ENCODE data around the gene TBX5.
"Not testable (repeated sequence)": the region's sequence is repeated elsewhere in the genome, so short reads cannot be mapped to it uniquely, and the experiment has no call there.

TBX5 gene

GRCh38 chr12:114384739-114385138, 21.2 kb downstream of the TBX5 start:
- no peak for DNase-seq (ENCODE audit: low read depth in 2 of 2)

- DNase-seq (ENCODE audit: low read depth in 2 of 2), result no peak
Observed at GRCh38 chr12:114381177-114381576, 24.8 kb downstream of the TBX5 start.

DNA sequence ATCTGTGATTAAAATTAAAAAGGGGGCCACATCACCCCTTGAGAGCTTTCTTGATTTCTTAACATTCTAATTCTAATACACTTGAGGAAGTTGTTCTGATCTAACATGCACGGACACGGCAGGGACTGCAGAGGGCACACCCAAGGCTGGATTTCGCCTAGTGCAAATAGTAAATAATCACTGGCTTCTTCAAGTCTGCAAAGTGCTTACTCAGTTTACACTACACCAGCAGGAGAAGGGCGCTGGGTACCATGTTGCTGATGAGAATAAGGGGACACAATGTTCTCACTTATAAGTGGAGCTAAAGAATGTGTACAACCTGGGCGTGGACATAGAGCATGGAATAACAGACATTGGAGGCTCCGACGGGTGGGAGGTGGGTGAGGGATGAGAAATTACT, 34.2 kb downstream of the TBX5 start:
- DNase-seq (ENCODE audit: low read depth in 2 of 2), result no peak

- no peak for DNase-seq (ENCODE audit: low read depth in 2 of 2)
Observed at GRCh38 chr12:114371250-114371649, 34.7 kb downstream of the TBX5 start.

DNA sequence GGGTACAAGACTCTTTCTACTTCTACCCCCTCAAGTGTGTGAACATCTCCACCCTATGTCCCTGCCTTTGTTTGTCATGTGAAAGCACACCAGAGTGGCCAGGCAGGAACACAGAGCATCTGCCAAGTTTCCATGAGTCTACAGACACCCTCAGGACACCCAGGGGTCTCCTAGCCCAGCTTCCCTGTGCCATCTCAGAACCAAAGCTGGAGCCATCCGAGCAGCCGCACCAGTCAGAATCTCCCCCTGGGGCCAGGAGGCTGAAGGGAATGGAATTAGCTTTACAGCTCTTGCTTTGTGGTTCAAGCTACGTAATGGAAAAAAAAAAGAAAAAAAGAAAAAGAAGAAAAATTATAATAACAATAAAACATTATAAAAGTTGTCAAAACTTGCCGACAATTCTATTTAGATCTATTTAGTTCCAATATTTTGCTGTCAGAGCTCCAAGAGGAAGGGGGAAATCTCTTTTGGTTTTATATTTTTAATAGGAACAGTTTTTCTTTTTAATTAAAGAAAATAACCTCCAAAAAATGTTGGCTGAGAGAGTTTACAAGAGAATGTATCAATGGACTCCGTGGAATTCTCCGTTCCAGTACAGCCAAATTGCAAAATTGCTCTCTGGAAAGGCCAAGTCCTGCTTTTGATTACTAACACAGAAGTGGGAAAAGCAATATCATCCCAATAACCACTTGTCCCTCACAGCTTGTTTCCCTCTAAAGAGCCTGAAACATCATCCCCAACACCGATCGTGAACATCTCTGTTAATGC, 37.1 kb downstream of the TBX5 start:
- no peak for DNase-seq (ENCODE audit: low read depth in 2 of 2)

DNA sequence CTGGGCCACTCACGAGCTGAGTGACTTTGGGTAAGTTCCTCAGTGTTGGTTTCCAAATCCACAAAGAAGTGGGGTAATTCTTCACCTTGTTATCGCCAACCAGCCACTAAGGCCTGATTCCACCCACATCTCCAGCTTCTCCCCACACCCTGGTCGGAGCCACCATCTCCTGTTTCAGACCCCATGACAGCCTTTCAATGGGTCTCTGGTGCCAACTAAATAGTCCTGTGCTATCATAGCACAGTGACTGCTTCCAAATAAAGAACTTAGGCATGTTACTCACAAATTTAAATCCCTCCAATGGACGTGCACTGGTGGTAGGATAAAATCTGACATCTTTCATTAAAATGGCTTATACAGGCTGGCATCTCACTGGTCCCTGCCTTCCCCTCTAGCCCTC, 44.0 kb downstream of the TBX5 start:
- DNase-seq (ENCODE audit: low read depth in 2 of 2), result no peak

GRCh38 chr12:114361545-114361944, 44.4 kb downstream of the TBX5 start:
- no peak for DNase-seq (ENCODE audit: low read depth in 2 of 2)

GRCh38 chr12:114360485-114360884, 45.5 kb downstream of the TBX5 start:
- no peak for DNase-seq (ENCODE audit: low read depth in 2 of 2)

DNA sequence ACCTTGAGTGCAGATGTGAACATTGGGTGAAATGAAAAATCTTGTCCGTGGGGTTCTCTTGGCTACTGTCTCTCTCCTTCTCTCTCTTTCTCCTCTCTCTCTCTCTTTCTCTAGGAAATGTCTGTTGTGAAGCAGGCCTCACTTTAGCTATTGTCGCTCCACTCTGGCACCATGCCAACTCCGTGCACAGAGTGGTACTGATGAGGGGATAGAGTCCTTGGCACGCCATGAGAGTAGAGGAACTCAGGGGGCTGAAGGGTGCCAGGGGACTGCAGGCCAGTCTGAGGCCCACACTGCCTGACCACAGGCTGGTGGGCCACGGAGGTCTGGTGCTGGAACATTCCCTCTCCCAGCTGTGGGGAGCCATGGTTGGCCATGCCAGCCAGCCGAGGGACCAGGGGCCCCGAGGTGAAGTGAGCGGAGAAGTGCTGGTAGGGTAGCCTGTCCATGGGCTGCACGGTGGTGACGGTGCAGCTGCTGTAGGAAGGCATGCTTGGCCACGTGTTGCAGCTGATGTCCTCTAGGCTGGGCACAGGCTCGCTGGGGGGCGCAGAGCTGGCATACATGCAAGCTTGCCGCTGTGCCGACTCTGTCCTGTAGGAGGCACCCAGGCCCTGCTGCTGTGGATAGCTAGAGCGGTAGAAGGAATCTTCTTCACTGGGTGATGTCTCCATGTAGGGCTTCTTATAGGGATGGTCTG, 50.4 kb downstream of the TBX5 start:
- peak in 1 of 2 experiments; percentile 2 for DNase-seq (ENCODE audit: low read depth in 2 of 2)

DNA sequence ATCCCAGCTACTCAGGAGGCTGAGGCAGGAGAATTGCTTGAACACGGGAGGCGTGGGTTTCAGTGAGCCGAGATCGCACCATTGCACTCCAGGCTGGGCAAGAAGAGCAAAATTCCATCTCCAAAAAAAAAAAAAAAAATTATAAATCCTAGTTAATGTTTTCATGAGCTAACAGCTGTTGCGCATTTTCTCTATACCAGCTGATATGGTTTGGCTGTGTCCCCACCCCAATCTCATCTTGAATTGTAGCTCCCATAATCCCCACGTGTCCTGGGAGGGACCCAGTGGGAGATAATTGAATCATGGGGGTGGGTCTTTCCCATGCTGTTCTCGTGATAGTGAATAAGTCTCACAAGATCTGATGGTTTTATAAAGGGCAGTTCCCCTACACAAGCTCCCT, 56.7 kb downstream of the TBX5 start:
- not testable (repeated sequence) for DNase-seq (ENCODE audit: low read depth in 2 of 2)

DNA sequence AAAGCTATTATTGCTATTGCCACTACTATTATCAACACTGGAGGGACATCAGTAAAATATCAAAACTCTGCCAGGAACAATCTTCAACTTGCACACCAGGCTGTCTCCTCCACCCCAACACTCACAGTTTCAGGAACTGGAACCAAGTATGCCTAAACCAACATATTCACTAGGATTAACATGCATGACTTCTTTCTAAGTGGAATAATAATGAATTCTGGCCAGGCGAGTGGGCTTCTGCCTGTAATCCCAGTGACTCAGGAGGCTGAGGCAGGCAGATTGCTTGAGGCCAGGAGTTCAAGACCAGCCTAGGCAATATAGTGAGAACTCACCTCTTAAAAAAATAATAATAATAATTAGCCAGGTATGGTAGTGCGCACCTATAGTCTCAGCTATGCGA, 58.1 kb downstream of the TBX5 start:
- no peak for DNase-seq (ENCODE audit: low read depth in 2 of 2)

DNA sequence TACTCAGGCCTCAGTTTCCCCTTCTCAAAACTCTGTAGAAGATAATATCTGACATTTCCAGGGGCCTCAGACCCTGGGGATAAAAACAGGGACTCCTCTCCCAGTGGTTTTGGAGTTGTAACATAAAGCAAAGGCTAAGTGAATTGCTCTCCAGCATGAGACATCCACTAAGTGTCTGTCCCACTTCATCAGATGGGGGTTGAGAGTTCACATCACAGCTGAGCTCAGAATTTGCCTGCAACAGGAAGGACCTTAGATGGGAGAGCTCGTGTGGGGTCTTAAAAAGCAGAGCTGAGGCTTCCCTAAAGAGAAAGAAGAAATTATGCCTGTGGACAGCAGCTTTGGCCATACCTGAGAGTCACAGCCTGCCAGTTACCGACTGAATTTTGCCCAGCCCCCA, 61.1 kb downstream of the TBX5 start:
- DNase-seq (ENCODE audit: low read depth in 2 of 2), result no peak

DNA sequence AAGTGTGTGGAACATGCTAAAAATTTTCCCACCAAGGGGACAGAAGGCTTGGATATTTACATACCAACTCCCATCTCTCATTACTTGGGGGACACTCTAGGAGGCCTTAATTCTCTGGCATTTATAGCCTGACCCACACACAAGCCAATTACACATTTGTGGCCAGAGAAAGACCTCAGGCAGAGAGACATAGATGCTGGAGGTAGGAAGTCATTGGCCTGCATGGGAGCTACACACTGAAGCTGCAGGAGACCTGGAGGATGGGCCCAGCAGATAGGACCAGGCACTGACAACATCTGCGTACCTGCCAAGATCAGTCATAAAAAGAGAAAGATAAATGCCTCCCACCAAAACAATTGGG, 61.7 kb downstream of the TBX5 start:
- DNase-seq (ENCODE audit: low read depth in 2 of 2), result no peak

DNA sequence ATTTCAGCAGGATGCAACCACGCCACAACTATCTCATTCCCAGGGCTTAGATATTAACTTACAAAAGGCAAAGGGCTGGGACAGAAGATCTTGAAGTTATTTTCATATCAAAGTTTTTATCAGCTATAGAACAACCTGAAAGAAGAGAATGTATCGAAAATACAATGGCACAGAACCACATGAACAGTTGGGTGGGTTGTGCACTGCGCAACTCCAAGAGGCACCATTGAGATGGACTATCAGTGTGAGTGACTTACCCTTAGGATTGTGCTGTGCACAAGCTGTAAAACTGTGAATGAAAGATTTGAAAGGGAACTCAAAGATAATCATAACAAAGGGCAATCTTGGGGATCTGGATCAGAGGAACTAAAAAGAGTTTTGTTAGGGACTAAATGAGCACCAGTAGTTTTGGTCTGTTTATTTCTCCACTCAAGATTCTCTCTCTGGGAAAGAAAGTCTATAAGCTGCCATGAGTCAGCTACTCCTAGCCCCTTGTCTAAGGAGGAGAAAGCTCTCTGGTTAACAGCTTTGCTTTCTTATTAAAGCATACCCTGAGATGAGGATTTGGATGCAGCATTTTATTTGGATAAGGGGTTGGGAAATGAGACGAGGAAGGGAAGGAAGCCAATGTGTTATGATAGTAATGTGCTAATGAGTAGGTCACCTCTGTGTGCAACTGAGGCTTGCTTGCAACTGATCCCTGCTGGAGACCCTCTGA, 62.2 kb downstream of the TBX5 start:
- no peak for DNase-seq (ENCODE audit: low read depth in 2 of 2)

- no peak for DNase-seq (ENCODE audit: low read depth in 2 of 2)
Observed at GRCh38 chr12:114342656-114343055, 63.3 kb downstream of the TBX5 start.

GRCh38 chr12:114341635-114342034, 64.3 kb downstream of the TBX5 start:
- DNase-seq (ENCODE audit: low read depth in 2 of 2), result no peak

DNA sequence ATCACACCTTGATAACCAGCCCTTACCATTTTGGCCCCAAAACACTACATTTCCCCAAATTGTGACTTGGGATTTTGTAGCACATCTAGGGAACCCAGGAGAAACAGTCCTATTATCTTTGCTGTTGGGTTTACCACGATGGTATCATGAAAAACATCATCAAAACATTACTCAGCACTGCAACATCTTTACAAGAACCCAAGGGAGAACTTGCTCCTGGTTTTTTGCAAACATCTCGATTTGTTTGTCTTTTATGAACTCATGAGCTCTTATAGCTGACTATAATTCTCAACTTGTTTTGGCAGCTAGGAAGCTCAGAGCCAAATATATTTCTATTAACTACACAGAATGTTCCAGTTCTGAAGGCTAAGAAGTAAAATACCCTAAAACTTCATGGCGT, 65.7 kb downstream of the TBX5 start:
- no peak for DNase-seq (ENCODE audit: low read depth in 2 of 2)

DNA sequence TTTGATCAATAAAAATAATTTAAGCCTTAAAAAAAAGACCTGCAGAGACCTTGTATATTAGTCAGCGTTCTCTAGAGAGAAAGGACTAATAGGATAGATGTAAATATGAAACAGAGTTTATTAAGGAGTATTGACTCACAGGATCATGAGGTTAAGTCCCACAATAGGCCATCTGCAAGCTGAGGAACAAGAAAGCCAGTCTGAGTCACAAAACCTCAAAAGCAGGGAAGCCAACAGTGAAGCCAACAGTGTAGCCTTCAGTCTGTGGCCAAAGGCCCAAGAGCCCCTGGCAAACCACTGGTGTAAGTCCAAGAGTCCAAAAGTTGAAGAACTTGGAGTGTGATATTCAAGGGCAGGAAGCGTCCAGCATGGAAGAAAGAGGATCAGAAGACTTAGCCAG, 66.3 kb downstream of the TBX5 start:
- DNase-seq (ENCODE audit: low read depth in 2 of 2), result no peak

DNA sequence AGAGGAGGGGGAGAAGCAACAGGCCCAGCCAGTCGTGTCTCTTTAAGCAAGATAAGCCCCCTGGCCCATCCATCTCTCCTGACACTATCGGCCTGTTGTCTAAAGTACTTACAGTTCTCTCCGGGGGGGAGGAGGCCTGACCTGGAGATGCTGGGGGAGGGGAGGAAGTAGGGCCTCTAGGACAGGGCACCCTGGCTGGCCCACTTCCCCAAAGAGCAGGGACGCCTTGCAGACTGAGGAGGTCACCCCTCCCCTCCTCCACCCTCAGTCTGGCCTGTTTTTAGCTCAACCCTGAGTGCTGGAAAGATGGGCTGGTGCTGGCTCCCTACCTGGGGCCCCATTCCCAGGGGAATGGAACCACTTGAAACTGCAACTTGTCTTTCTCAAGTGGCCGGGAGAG, 70.3 kb downstream of the TBX5 start:
- no peak for DNase-seq (ENCODE audit: low read depth in 2 of 2)

DNA sequence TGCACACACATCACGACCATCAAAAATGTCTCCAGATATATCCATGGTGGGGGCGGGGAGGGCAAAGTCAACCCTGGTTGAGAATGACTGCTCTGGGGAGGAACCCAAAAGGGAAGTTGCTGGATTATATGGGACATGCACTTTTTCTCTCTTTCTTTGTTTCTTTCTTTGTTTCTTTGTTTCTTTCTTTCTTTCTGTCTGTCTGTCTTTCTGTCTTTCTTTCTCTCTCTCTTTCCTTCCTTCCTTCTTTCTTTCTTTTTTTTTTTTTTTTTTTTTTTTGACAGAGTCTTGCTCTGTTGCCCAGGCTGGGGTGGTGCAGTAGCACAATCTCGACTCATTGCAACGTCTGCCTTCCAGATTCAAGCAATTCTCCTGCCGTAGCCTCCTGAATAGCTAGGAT, 71.5 kb downstream of the TBX5 start:
- DNase-seq (ENCODE audit: low read depth in 2 of 2), result no peak

GRCh38 chr12:114328292-114328691, 77.7 kb downstream of the TBX5 start:
- DNase-seq (ENCODE audit: low read depth in 2 of 2), result no peak

GRCh38 chr12:114327765-114328164, 78.2 kb downstream of the TBX5 start:
- DNase-seq (ENCODE audit: low read depth in 2 of 2), result no peak

- DNase-seq (ENCODE audit: low read depth in 2 of 2), result no peak
Observed at GRCh38 chr12:114321524-114321923, 84.4 kb downstream of the TBX5 start.
